WTC11 (cell line): ENCODE results near the gene RIC3. TPM values are rescaled to one million over a fixed set of nuclear protein-coding genes. Genes with fewer than 3 reads are reported as not detected.

Experiments used
- ATAC-seq: fragments of 200-7000 bp; cut with Tn5 transposase; 2 replicates; pipeline ENCODE4 v1.10.0; 2021; ENCODE audit warnings: mild to moderate bottlenecking, moderate library complexity
- CTCF ChIA-PET: fragments of 300-600 bp; sonication (Branson Sonifier 250); formaldehyde crosslinking; loops from one replicate; lab custom pipeline; 2021; ENCODE audit warnings: antibody characterized with exemption; lab: Charles Lee
- POLR2A ChIA-PET: fragments of 350-600 bp; sonication (Branson Sonifier 250); formaldehyde crosslinking; loops from one replicate; lab custom pipeline; 2021; ENCODE audit warnings: antibody characterized with exemption; lab: Charles Lee
- DNase-seq: peaks from one replicate; pipeline ENCODE4 v3.0.0; 2021; ENCODE audit warnings: low spot score
- H3K27ac Mint-ChIP-seq: 2 replicates; pipeline ENCODE4 v1.8.0; 2021; ENCODE audit warnings: mixed read lengths
- H3K27me3 Mint-ChIP-seq: 2 replicates; pipeline ENCODE4 v1.8.0; 2021; ENCODE audit warnings: low read depth, mild to moderate bottlenecking, moderate library complexity, mixed read lengths
- H3K36me3 Mint-ChIP-seq: 2 replicates; pipeline ENCODE4 v1.8.0; 2021; ENCODE audit warnings: mixed read lengths
- H3K4me1 Mint-ChIP-seq: 2 replicates; pipeline ENCODE4 v1.8.0; 2022; ENCODE audit warnings: mixed read lengths
- H3K4me3 Mint-ChIP-seq: 2 replicates; pipeline ENCODE4 v1.8.0; 2021; ENCODE audit warnings: mild to moderate bottlenecking, moderate library complexity, mixed read lengths
- H3K9me3 Mint-ChIP-seq: 2 replicates; pipeline ENCODE4 v1.8.0; 2021; ENCODE audit warnings: mixed read lengths
- AFF4 ChIP-seq: sonication (generic); formaldehyde crosslinking; IDR thresholded peaks from 2 replicates; pipeline ENCODE4 v1.8.1; 2023; ENCODE audit warnings: mild to moderate bottlenecking, missing genetic modification reagents, borderline replicate concordance
- ATF1 ChIP-seq: sonication (generic); formaldehyde crosslinking; IDR thresholded peaks from 2 replicates; pipeline ENCODE4 v1.8.1; 2023; ENCODE audit warnings: mild to moderate bottlenecking, moderate library complexity, missing genetic modification reagents
- CDX4 ChIP-seq: fragments of 250-450 bp; sonication (Bioruptor Pico); IDR thresholded peaks from 2 replicates; pipeline ENCODE4 v1.9.0; 2021; ENCODE audit warnings: moderate library complexity, mild to moderate bottlenecking, inconsistent platforms, borderline replicate concordance
- FOXK1 ChIP-seq: sonication (generic); formaldehyde crosslinking; IDR thresholded peaks from 2 replicates; pipeline ENCODE4 v1.8.0; 2022; ENCODE audit warnings: mild to moderate bottlenecking, moderate library complexity, missing genetic modification reagents
- GRHL2 ChIP-seq: fragments of 250-450 bp; sonication (Bioruptor Pico); IDR thresholded peaks from 2 replicates; pipeline ENCODE4 v1.8.0; 2022; ENCODE audit warnings: mild to moderate bottlenecking, moderate library complexity; ENCODE audit not compliant: insufficient replicate concordance, severe bottlenecking
- JUN ChIP-seq: sonication (generic); formaldehyde crosslinking; IDR thresholded peaks from 2 replicates; pipeline ENCODE4 v1.8.0; 2023; ENCODE audit warnings: mild to moderate bottlenecking, missing genetic modification reagents
- NFATC4 ChIP-seq: fragments of 250-450 bp; sonication (Bioruptor Pico); IDR thresholded peaks from 2 replicates; pipeline ENCODE4 v1.9.0; 2021; ENCODE audit warnings: mild to moderate bottlenecking
- PRDM15 ChIP-seq: sonication (generic); formaldehyde crosslinking; IDR thresholded peaks from 2 replicates; pipeline ENCODE4 v1.8.0; 2022; ENCODE audit warnings: missing genetic modification reagents
- RELA ChIP-seq: sonication (generic); formaldehyde crosslinking; IDR thresholded peaks from 2 replicates; pipeline ENCODE4 v1.8.1; 2022; ENCODE audit warnings: missing genetic modification reagents, mild to moderate bottlenecking, borderline replicate concordance
- RORB ChIP-seq: fragments of 250-450 bp; sonication (Bioruptor Pico); IDR thresholded peaks from 2 replicates; pipeline ENCODE4 v1.9.0; 2021; ENCODE audit warnings: mild to moderate bottlenecking
- SMAD4 ChIP-seq: sonication (generic); formaldehyde crosslinking; IDR thresholded peaks from 2 replicates; pipeline ENCODE4 v1.8.0; 2022; ENCODE audit warnings: mild to moderate bottlenecking, missing genetic modification reagents
- ZBTB21 ChIP-seq: sonication (generic); formaldehyde crosslinking; IDR thresholded peaks from 2 replicates; pipeline ENCODE4 v1.8.1; 2023; ENCODE audit warnings: mild to moderate bottlenecking, missing genetic modification reagents, borderline replicate concordance
- ZNF138 ChIP-seq: sonication (generic); formaldehyde crosslinking; conservative IDR thresholded peaks from 2 replicates; pipeline ENCODE4 v1.8.1; 2022; ENCODE audit warnings: mild to moderate bottlenecking, moderate library complexity, missing genetic modification reagents
- ZNF416 ChIP-seq: fragments of 250-450 bp; sonication (Bioruptor Pico); IDR thresholded peaks from 2 replicates; pipeline ENCODE4 v1.9.0; 2021; ENCODE audit warnings: mild to moderate bottlenecking, inconsistent platforms
- ZNF671 ChIP-seq: fragments of 250-450 bp; sonication (Bioruptor Pico); IDR thresholded peaks from 2 replicates; pipeline ENCODE4 v1.8.0; 2021; ENCODE audit warnings: mild to moderate bottlenecking
- total RNA-seq: library from RNA; stranded (reverse); gene quantifications from 3 replicates; pipeline ENCODE4 v1.2.3, GENCODE V29; 2021
- TF ChIP-seq, protein P1 (sequence below): sonication (generic); formaldehyde crosslinking; IDR thresholded peaks from 2 replicates; pipeline ENCODE4 v1.8.0; 2022; ENCODE audit warnings: mild to moderate bottlenecking, missing genetic modification reagents
- TF ChIP-seq, protein P2 (sequence below): sonication (generic); formaldehyde crosslinking; IDR thresholded peaks from 2 replicates; pipeline ENCODE4 v1.8.1; 2022; ENCODE audit warnings: low read depth, mild to moderate bottlenecking, moderate library complexity, missing genetic modification reagents, borderline replicate concordance
- TF ChIP-seq, protein P3 (sequence below): sonication (generic); formaldehyde crosslinking; IDR thresholded peaks from 2 replicates; pipeline ENCODE4 v1.8.0; 2022; ENCODE audit warnings: mild to moderate bottlenecking, missing genetic modification reagents
- TF ChIP-seq, protein P4 (sequence below): fragments of 250-450 bp; sonication (Bioruptor Pico); IDR thresholded peaks from 2 replicates; pipeline ENCODE4 v1.8.0; 2021; ENCODE audit warnings: mild to moderate bottlenecking

Gene RIC3
- total RNA-seq, 1 experiment from 2014 or later: 15.7 TPM

GRCh38 chr11:8086571-8086970 lies 82.3 kb downstream of the RIC3 start:
- ChIA-PET CTCF (interaction anchor here (0.8 to 10.3 kb wide), 11 partner anchors 14 to 99 kb away, joined by 3 to 278 read pairs (median 16); partner anchors contain the start of gene EIF3F), POLR2A (interaction anchor here (0.6 kb wide), 1 partner anchor 192 kb away, joined by 3 read pairs; no protein-coding TSS in a partner anchor)
- DNase-seq: no peak
- TF ChIP-seq RORB (CRISPR knock-in tag): no peak
- TF ChIP-seq FOXK1: no peak
- no peak for TF ChIP-seq GRHL2 (CRISPR knock-in tag)
- TF ChIP-seq, protein P1, sequence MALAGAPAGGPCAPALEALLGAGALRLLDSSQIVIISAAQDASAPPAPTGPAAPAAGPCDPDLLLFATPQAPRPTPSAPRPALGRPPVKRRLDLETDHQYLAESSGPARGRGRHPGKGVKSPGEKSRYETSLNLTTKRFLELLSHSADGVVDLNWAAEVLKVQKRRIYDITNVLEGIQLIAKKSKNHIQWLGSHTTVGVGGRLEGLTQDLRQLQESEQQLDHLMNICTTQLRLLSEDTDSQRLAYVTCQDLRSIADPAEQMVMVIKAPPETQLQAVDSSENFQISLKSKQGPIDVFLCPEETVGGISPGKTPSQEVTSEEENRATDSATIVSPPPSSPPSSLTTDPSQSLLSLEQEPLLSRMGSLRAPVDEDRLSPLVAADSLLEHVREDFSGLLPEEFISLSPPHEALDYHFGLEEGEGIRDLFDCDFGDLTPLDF: no peak
- TF ChIP-seq, protein P2, sequence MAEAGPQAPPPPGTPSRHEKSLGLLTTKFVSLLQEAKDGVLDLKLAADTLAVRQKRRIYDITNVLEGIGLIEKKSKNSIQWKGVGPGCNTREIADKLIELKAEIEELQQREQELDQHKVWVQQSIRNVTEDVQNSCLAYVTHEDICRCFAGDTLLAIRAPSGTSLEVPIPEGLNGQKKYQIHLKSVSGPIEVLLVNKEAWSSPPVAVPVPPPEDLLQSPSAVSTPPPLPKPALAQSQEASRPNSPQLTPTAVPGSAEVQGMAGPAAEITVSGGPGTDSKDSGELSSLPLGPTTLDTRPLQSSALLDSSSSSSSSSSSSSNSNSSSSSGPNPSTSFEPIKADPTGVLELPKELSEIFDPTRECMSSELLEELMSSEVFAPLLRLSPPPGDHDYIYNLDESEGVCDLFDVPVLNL (CRISPR knock-in tag): no peak
- TF ChIP-seq RELA (CRISPR knock-in tag): no peak
- TF ChIP-seq NFATC4: no peak
- TF ChIP-seq CDX4 (CRISPR knock-in tag): no peak
- no peak for TF ChIP-seq ATF1 (CRISPR knock-in tag)
- TF ChIP-seq, protein P3, sequence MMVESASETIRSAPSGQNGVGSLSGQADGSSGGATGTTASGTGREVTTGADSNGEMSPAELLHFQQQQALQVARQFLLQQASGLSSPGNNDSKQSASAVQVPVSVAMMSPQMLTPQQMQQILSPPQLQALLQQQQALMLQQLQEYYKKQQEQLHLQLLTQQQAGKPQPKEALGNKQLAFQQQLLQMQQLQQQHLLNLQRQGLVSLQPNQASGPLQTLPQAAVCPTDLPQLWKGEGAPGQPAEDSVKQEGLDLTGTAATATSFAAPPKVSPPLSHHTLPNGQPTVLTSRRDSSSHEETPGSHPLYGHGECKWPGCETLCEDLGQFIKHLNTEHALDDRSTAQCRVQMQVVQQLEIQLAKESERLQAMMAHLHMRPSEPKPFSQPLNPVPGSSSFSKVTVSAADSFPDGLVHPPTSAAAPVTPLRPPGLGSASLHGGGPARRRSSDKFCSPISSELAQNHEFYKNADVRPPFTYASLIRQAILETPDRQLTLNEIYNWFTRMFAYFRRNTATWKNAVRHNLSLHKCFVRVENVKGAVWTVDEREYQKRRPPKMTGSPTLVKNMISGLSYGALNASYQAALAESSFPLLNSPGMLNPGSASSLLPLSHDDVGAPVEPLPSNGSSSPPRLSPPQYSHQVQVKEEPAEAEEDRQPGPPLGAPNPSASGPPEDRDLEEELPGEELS: no peak
- no peak for TF ChIP-seq JUN (CRISPR knock-in tag)
- H3K27me3 Mint-ChIP-seq: peaks cover 9% of the 10 kb centered on the region
- H3K36me3 Mint-ChIP-seq: no peaks in the 10 kb centered on the region; the same call in 1 of the 2 replicates
- H3K9me3 Mint-ChIP-seq: no peaks in the 10 kb centered on the region
- no peak overlapping the region for H3K27ac Mint-ChIP-seq
- peaks cover 58% of the 10 kb centered on the region for H3K4me1 Mint-ChIP-seq
- no peak overlapping the region for H3K4me3 Mint-ChIP-seq
- no peak for ATAC-seq

DNA sequence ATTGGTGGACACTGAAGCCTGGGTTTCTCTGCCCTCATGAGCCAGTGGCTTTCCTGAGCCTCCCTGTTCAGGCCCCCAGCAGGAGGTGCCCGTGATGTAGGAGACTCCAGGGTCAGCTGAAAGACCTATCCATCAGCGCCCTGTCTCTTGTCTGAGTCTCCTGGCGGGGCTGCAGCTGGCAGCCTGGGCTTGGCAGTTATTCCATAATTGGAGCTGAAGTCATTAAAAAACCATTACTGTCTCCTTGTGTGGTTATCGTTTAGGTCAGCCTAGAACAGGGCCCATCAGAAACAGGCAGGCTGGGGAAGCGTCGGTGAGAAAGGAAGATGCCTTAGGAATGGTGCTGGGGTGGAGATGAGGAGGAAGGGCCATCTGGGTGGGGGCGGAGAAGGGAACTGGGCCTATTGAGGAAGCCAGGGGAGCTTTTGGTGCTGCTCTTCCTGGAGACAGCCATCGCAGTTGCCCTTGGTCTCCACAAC lies 82.8 kb downstream of the RIC3 start:
- H3K4me1 Mint-ChIP-seq: peaks cover 58% of the 10 kb centered on the region
- H3K27ac Mint-ChIP-seq: no peak overlapping the region
- H3K9me3 Mint-ChIP-seq: no peaks in the 10 kb centered on the region
- peaks cover 9% of the 10 kb centered on the region for H3K27me3 Mint-ChIP-seq
- no peak for ATAC-seq
- no peak for DNase-seq
- no peaks in the 10 kb centered on the region for H3K36me3 Mint-ChIP-seq
- H3K4me3 Mint-ChIP-seq: no peak overlapping the region
- CTCF ChIA-PET: interaction anchor here (0.8 to 10.3 kb wide), 10 partner anchors 13 to 99 kb away, joined by 3 to 278 read pairs (median 18); partner anchors contain the start of gene EIF3F
- POLR2A ChIA-PET: interaction anchor here (0.5 to 0.6 kb wide), 2 partner anchors 31 to 191 kb away, joined by 3 read pairs; no protein-coding TSS in a partner anchor
- TF ChIP-seq PRDM15 (no peak), ZNF416 (CRISPR knock-in tag) (no peak), SMAD4 (no peak), ZNF138 (CRISPR knock-in tag) (no peak), ZBTB21 (CRISPR knock-in tag) (no peak), AFF4 (CRISPR knock-in tag) (no peak), ZNF671 (CRISPR knock-in tag) (no peak)
- TF ChIP-seq, protein P4, sequence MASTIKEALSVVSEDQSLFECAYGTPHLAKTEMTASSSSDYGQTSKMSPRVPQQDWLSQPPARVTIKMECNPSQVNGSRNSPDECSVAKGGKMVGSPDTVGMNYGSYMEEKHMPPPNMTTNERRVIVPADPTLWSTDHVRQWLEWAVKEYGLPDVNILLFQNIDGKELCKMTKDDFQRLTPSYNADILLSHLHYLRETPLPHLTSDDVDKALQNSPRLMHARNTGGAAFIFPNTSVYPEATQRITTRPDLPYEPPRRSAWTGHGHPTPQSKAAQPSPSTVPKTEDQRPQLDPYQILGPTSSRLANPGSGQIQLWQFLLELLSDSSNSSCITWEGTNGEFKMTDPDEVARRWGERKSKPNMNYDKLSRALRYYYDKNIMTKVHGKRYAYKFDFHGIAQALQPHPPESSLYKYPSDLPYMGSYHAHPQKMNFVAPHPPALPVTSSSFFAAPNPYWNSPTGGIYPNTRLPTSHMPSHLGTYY (CRISPR knock-in tag): no peak
- TF ChIP-seq, protein P1: no peak
